H1 (cell line): ENCODE data around the gene BRD7. TPM values are rescaled to one million over a fixed set of nuclear protein-coding genes. Genes with fewer than 3 reads are reported as not detected.

Experiments used
- RXRA ChIP-seq: IDR thresholded peaks from 2 replicates; pipeline ENCODE4 v1.6.1; 2011; ENCODE audit warnings: low read depth, mild to moderate bottlenecking, low read length, moderate library complexity; ENCODE audit not compliant: insufficient read depth
- SIRT6 ChIP-seq: IDR thresholded peaks from one replicate; pipeline ENCODE4 v1.7.1; 2012; ENCODE audit warnings: low read length, inconsistent platforms
- polyA plus RNA-seq, 7 experiments: library from polyadenylated mRNA; depleted of rRNA in 3 of 7; stranded (reverse) in 5 of 7; unstranded in 2 of 7; fragments of >200 nt in 5 of 7; fragments of 200-250 nt in 2 of 7; gene quantifications; 1 replicate in 5 of 7; 2 replicates in 1 of 7; 4 replicates in 1 of 7; pipeline versions ENCODE4 v1.2.1 to v1.2.3, GENCODE V29; 2011 to 2013; ENCODE audit warnings: missing spikeins in 2 of 7, mixed read lengths in 2 of 7
- total RNA-seq: library from RNA; stranded (reverse); fragmentation: NEBNext Ultra II Directional; extraction: Animal tissue kit (Norgen Biotek cat#: 25700); gene quantifications from 2 replicates; pipeline ENCODE4 v1.2.1, GENCODE V29; 2021

The BRD7 gene
- total and polyA plus RNA-seq, 2 of the 8 experiments (the other 6 are each of a cell fraction or from before 2014, with no cell fraction given): 42.5 to 120 TPM

DNA sequence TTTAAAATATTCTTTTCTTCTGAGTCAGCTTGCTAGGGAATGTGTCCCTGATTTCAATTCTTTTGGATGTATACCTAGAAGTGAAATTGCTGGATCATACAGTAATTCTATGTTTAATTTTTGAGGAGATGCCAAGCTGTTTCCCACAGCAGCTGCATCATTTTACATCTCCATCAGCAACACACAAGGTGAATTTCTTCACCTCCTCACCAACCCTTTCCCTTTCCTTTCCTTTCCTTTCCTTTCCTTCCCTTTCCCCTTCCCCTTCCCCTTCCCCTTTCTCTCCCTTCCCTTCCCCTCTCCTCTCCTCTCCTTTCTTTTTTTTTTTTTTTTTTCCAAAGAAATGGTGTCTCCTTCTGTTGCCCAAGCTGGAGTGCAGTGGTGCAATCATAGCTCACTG, 45.4 kb upstream of the BRD7 start (continued):
- no peak for TF ChIP-seq RXRA
- TF ChIP-seq SIRT6: no peak
